IMR-90 (cell line): ENCODE data around the gene AGBL1.

Experiments used
- CEBPB ChIP-seq: IDR thresholded peaks from 2 replicates; pipeline ENCODE4 v1.6.1; 2012; ENCODE audit warnings: low read depth, low read length, improper control_type of control experiment
- CHD1 ChIP-seq: IDR thresholded peaks from 2 replicates; pipeline ENCODE4 v1.6.1; 2012; ENCODE audit warnings: low read depth, low read length, improper control_type of control experiment
- POLR2A ChIP-seq: IDR thresholded peaks from 2 replicates; pipeline ENCODE4 v1.6.1; 2012; ENCODE audit warnings: mild to moderate bottlenecking, low read depth, low read length
- TF ChIP-seq, protein P1 (sequence below): conservative IDR thresholded peaks from 2 replicates; pipeline ENCODE4 v1.5.1; 2012; ENCODE audit warnings: mild to moderate bottlenecking, low read depth, low read length, improper control_type of control experiment

GRCh38 chr15:86725628-86726027, 646.0 kb downstream of the AGBL1 start:
- TF ChIP-seq, protein P1, sequence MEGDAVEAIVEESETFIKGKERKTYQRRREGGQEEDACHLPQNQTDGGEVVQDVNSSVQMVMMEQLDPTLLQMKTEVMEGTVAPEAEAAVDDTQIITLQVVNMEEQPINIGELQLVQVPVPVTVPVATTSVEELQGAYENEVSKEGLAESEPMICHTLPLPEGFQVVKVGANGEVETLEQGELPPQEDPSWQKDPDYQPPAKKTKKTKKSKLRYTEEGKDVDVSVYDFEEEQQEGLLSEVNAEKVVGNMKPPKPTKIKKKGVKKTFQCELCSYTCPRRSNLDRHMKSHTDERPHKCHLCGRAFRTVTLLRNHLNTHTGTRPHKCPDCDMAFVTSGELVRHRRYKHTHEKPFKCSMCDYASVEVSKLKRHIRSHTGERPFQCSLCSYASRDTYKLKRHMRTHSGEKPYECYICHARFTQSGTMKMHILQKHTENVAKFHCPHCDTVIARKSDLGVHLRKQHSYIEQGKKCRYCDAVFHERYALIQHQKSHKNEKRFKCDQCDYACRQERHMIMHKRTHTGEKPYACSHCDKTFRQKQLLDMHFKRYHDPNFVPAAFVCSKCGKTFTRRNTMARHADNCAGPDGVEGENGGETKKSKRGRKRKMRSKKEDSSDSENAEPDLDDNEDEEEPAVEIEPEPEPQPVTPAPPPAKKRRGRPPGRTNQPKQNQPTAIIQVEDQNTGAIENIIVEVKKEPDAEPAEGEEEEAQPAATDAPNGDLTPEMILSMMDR = no peak
- TF ChIP-seq CEBPB = no peak
- TF ChIP-seq POLR2A = no peak
- no peak for TF ChIP-seq CHD1
